HepG2 (cell line): Measurements from ENCODE around the gene ELAC2.

Experiments
- CTCF ChIP-seq: sonication (generic); formaldehyde crosslinking; IDR thresholded peaks from 2 replicates; pipeline ENCODE4 v1.5.0; 2020; ENCODE audit warnings: mild to moderate bottlenecking, missing genetic modification reagents, moderate library complexity
- MAFF ChIP-seq: IDR thresholded peaks from 2 replicates; pipeline ENCODE4 v1.6.1; 2011; ENCODE audit warnings: low read depth, low read length, improper control_type of control experiment
- REPIN1 ChIP-seq: sonication (generic); formaldehyde crosslinking; IDR thresholded peaks from 2 replicates; pipeline ENCODE4 v1.8.0; 2022; ENCODE audit warnings: missing genetic modification reagents, low read depth, mild to moderate bottlenecking, borderline replicate concordance
- SMC3 ChIP-seq: IDR thresholded peaks from 2 replicates; pipeline ENCODE4 v1.6.1; 2011; ENCODE audit warnings: low read length, improper control_type of control experiment
- TIGD3 ChIP-seq: sonication (generic); formaldehyde crosslinking; IDR thresholded peaks from 2 replicates; pipeline ENCODE4 v1.5.1; 2020; ENCODE audit warnings: mild to moderate bottlenecking, missing genetic modification reagents, borderline replicate concordance
- TSC22D2 ChIP-seq: sonication (generic); formaldehyde crosslinking; IDR thresholded peaks from 2 replicates; pipeline ENCODE4 v1.5.1; 2020; ENCODE audit warnings: missing genetic modification reagents, mild to moderate bottlenecking, borderline replicate concordance
- ZNF501 ChIP-seq: sonication (generic); formaldehyde crosslinking; IDR thresholded peaks from 2 replicates; pipeline ENCODE4 v1.5.1; 2020; ENCODE audit warnings: mild to moderate bottlenecking, moderate library complexity, missing genetic modification reagents

- TF ChIP-seq CTCF (no peak), REPIN1 (no peak), ZNF501 (no peak), SMC3 (no peak), MAFF (no peak), TIGD3 (no peak), TSC22D2 (CRISPR knock-in tag) (no peak)
These were observed 25.2 kb downstream of the ELAC2 start for GRCh38 chr17:12992676-12993075.
